HUES64 (cell line): ENCODE measurements around the gene EXOC3L2. TPM values are rescaled to one million over a fixed set of nuclear protein-coding genes. Genes with fewer than 3 reads are reported as not detected.

ENCODE experiments used
- H3K27ac ChIP-seq: 2 replicates; pipeline ENCODE4 v1.7.0; 2013; ENCODE audit warnings: low read depth, low read length, inconsistent platforms
- H3K27me3 ChIP-seq: 2 replicates; pipeline ENCODE4 v1.6.1; 2013; ENCODE audit warnings: mild to moderate bottlenecking, low read length; ENCODE audit not compliant: insufficient read depth
- H3K36me3 ChIP-seq: 2 replicates; pipeline ENCODE4 v1.6.1; 2013; ENCODE audit warnings: mild to moderate bottlenecking, low read length; ENCODE audit not compliant: insufficient read depth
- H3K4me1 ChIP-seq: 2 replicates; pipeline ENCODE4 v1.6.1; 2013; ENCODE audit warnings: mild to moderate bottlenecking, low read length, moderate library complexity; ENCODE audit not compliant: insufficient read depth
- H3K4me3 ChIP-seq: 2 replicates; pipeline ENCODE4 v1.5.1; 2013; ENCODE audit warnings: mild to moderate bottlenecking, low read length, moderate library complexity
- H3K9ac ChIP-seq: 2 replicates; pipeline ENCODE4 v1.6.1; 2013; ENCODE audit warnings: mild to moderate bottlenecking, low read depth, low read length
- H3K9me3 ChIP-seq: 2 replicates; pipeline ENCODE4 v1.6.1; 2013; ENCODE audit warnings: low read depth, low read length; ENCODE audit not compliant: insufficient read depth
- WGBS: fragments of 150-250, 120-280 bp; methylation state at CpG from one replicate; pipeline ENCODE4 v1.1.7; 2013; ENCODE audit warnings: missing lambda C conversion rate; 5-methylcytosine and 5-hydroxymethylcytosine counted together
- polyA plus RNA-seq, 2 experiments: library from polyadenylated mRNA; stranded (reverse); fragments of 50-300 nt; gene quantifications; one replicate each; pipeline ENCODE4 v1.2.3, GENCODE V29; 2013

EXOC3L2 gene
- 1.0 TPM for polyA plus RNA-seq (2013, experiment 1 of 2)
- 1.9 TPM for polyA plus RNA-seq (2013, experiment 2 of 2)

DNA sequence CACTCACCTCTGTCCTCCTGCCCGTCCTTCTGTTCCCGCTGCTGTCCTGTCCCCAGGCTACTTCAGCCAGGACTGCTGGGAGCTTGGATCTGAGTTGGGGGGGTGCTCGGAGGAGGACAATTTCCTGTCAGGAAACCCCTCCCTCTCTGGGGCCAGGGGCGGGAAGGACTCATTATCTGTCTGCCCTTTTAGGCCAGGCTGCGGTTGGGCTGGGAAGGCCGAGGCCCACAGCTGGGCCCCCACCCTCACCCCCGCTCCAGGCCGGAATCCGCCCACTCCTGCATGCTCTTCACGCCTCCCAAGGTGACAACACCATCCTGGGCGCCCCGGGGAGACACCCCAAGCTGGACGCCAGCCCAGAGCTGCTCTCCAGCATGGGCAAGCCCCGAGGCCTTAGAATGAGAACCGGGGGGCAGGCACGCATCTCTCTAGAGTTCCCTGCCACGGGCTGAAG is at the start of gene EXOC3L2:
Gene EXOC3L2, minus strand, starts transcription at position 74 of the 454 bp plus-strand sequence. CDS start 6,362 bp downstream, outside the sequence.
- no peak within 1 kb of the TSS for H3K4me3 ChIP-seq
- no peak within 1 kb of the TSS for H3K9ac ChIP-seq
- 61% methylated on average over 15 of the region's 17 CpGs for WGBS

GRCh38 chr19:45294291-45295029 is 49.3 kb upstream of the EXOC3L2 start:
- Histone ChIP-seq H3K4me3 (no peak overlapping the region), H3K36me3 (peaks cover 31% of the 10 kb centered on the region), H3K9me3 (no peaks in the 10 kb centered on the region), H3K4me1 (no peaks in the 10 kb centered on the region), H3K9ac (no peak overlapping the region), H3K27me3 (no peaks in the 10 kb centered on the region), H3K27ac (no peak overlapping the region)
- WGBS: 93% methylated on average over 12 of the region's 12 CpGs

More for the DNA sequence above, at the start of gene EXOC3L2:
- peaks cover 6% of the 10 kb centered on the region for H3K27me3 ChIP-seq
- H3K36me3 ChIP-seq: no peaks in the 10 kb centered on the region
- peaks cover 5% of the 10 kb centered on the region; the same call in 1 of the 2 replicates for H3K4me1 ChIP-seq
- no peak within 1 kb of the TSS for H3K27ac ChIP-seq
- no peaks in the 10 kb centered on the region for H3K9me3 ChIP-seq

DNA sequence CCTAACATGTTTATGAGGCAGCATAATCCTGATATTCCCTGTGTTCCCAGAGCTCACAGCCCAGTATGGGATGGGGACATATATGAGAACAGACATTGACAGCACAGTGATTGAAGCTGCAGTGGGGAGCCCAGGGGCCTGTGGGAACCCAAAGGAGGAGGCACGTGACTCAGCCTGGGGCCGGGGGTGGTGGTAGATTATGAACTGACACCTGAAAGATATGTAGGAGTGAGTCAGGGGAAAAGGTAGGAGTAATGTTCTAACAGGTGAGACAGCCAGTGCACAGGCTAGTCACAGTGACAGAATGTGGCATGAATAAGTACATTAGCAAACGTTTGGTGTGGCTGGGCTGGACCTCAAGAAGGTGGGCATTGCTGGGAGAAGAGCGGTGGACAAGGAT is 48.5 kb upstream of the EXOC3L2 start:
- H3K27ac ChIP-seq: no peak overlapping the region
- H3K9ac ChIP-seq: no peak overlapping the region

DNA sequence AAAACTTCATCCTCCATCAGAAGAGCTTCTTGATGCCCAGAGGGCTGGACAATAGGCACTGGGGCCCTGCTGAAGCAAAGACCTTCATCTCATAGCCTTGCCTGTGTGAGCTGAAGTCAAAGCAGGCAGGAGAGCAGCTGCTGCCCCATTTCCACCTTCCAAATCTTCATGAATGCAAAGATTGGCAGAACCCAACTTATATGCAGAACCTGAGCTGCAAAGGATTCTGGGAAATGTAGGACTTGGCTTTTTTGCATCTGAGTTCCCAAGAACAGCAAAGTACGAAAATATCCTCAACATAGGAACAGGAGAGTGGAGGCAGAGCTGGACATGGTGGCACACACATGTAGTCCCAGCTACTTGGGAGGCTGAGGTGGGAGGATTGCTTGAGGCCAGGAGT is 46.6 kb upstream of the EXOC3L2 start:
- Histone ChIP-seq H3K4me3 (no peak overlapping the region), H3K9ac (no peak overlapping the region), H3K4me1 (no peaks in the 10 kb centered on the region), H3K9me3 (no peaks in the 10 kb centered on the region), H3K27me3 (no peaks in the 10 kb centered on the region), H3K27ac (no peak overlapping the region), H3K36me3 (peaks cover 31% of the 10 kb centered on the region)
- 93% methylated on average over 1 of the region's 1 CpG for WGBS

More for the DNA sequence above, 48.5 kb upstream of the EXOC3L2 start:
- Histone ChIP-seq H3K4me1 (no peaks in the 10 kb centered on the region), H3K36me3 (peaks cover 29% of the 10 kb centered on the region), H3K27me3 (no peaks in the 10 kb centered on the region), H3K4me3 (no peak overlapping the region), H3K9me3 (no peaks in the 10 kb centered on the region)
- WGBS: 76% methylated on average over 4 of the region's 4 CpGs

DNA sequence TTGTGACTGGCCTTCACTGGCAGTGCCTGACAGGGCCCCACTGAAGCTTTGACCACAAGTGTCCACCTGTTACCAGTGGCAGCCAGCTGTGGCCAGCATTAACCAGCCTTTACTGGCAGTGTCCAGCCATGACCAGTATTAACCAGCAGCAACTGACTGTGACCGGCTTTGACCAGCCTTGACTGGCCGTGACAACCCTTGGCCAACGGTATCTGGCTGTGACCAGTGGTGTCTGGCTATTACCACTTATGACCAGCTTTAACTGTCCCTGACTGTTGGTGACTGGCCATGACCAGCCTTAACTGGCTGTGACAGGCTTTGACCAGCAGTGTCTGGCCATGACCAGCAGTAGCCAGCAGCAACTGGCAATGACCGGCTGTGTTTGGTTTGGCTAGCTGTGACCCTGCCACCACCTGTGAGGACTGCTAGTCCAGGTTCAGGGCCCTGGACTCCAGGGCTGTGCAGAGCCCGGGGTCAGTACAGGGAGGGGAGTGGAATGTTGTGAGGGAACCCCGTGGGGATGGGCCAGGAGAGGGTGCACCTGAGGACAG is 45.2 kb upstream of the EXOC3L2 start:
- Histone ChIP-seq H3K9me3 (no peaks in the 10 kb centered on the region), H3K9ac (no peak overlapping the region), H3K27ac (no peak overlapping the region), H3K36me3 (peaks cover 31% of the 10 kb centered on the region), H3K4me1 (no peaks in the 10 kb centered on the region), H3K4me3 (no peak overlapping the region), H3K27me3 (no peaks in the 10 kb centered on the region)
- 95% methylated on average over 6 of the region's 6 CpGs for WGBS

- no peaks in the 10 kb centered on the region for H3K4me1 ChIP-seq
- H3K9ac ChIP-seq: no peak overlapping the region
- WGBS: 74% methylated on average over 7 of the region's 7 CpGs
These were observed 38.3 kb upstream of the EXOC3L2 start for GRCh38 chr19:45283443-45284033.

DNA sequence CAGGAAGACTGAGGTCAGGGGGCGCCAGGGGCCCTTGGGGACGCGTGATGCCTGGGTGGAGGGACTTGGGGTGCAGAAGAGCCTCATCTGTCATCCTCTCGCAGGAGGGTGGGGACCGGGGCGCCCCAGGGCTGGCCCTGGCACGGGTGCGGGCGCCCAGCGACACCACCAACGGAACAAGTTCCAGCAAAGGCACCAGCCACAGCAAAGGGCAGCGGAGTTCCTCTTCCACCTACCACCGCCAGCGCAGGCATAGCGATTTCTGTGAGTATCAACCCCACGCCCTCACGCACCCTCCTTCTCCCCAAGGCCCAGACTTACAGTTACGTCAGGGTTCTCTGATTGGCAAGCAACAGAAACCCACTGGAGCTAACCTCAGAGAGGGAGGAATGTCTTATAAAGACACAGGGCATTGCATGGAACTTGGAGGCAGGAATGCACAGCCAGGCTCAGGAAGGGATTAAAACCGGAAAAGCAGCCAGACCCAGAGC is 35.3 kb upstream of the EXOC3L2 start:
- WGBS: 94% methylated on average over 19 of the region's 19 CpGs
- no peaks in the 10 kb centered on the region for H3K4me1 ChIP-seq
- H3K9me3 ChIP-seq: no peaks in the 10 kb centered on the region
- H3K36me3 ChIP-seq: peaks cover 61% of the 10 kb centered on the region
- H3K9ac ChIP-seq: no peak overlapping the region
- H3K27me3 ChIP-seq: no peaks in the 10 kb centered on the region
- no peak overlapping the region for H3K27ac ChIP-seq
- no peak overlapping the region for H3K4me3 ChIP-seq

More at GRCh38 chr19:45283443-45284033, 38.3 kb upstream of the EXOC3L2 start:
- Histone ChIP-seq H3K27ac (no peak overlapping the region), H3K4me3 (no peak overlapping the region), H3K27me3 (no peaks in the 10 kb centered on the region), H3K36me3 (peaks cover 58% of the 10 kb centered on the region), H3K9me3 (no peaks in the 10 kb centered on the region)

DNA sequence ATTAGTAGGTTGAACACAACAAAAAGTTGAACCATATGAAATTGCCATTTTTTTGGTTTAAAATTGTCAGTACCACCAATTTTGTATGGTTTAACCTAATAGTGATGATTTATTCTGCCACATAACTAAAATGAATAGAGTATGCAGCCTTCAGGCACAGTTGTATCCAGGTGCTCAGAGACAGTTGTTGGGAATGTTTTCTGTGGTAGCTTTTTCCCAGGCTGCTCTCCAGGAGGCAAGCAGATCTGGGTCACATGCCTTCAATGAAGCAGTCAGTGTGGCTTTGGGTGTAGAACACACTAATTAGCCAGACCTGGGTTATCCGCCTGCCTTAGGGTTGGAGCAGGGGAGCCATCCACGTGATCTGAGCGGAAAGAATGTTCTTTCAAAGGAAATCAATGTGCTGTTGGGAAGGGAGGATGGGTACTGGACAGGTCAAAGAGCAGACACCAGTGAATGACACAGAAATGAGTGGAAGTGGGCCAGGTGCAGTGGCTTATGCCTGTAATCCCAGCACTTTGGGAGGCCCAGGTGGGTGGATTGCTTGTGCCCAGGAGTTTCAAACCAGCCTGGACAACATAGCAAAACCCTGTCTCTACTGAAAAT is 34.5 kb upstream of the EXOC3L2 start:
- Histone ChIP-seq H3K4me1 (no peaks in the 10 kb centered on the region), H3K27me3 (no peaks in the 10 kb centered on the region), H3K4me3 (no peak overlapping the region), H3K27ac (no peak overlapping the region), H3K9ac (no peak overlapping the region), H3K36me3 (peaks cover 60% of the 10 kb centered on the region), H3K9me3 (no peaks in the 10 kb centered on the region)
- 93% methylated on average over 3 of the region's 3 CpGs for WGBS

DNA sequence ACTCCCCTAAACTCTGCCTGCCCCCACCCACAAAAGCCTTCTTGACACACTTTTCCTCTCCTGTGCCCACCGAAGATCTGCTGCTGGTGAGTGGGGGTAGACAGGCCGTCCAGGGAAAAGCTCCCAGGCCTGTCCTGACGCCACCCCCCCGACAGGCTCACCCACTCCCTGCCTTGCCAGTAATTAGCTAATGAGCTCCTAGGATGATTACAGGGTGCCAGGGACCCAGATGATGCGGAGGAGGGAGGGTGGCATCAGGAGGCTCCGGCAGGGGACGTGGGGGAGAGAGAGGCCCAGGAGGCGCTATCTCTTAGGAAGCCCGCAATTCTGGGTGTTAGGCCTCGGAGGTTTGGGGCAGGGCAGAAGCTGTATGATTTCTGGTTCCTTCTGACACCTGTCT is 32.9 kb upstream of the EXOC3L2 start:
- WGBS: 92% methylated on average over 10 of the region's 10 CpGs
- Histone ChIP-seq H3K4me1 (no peaks in the 10 kb centered on the region), H3K36me3 (peaks cover 61% of the 10 kb centered on the region)

DNA sequence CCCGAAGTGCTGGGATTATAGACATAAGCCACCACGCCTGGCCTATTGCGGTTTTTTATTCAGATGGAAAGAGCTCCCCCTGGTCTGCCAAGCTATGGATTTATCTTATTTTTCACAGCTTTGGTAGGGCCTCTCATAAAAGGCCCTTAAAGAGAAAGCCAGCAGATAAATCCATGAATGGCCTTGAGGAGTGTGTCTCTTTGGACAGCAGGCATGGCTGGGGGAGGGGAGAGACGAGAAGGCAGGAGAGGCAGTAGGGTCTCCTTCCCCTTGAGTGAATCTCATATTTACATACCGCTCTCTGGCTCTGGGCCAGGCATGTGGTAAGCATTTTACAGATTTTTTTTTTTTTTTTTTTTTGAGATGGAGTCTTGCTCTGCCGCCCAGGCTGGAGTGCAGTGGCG is 31.1 kb upstream of the EXOC3L2 start:
- Histone ChIP-seq H3K4me1 (no peaks in the 10 kb centered on the region), H3K36me3 (peaks cover 63% of the 10 kb centered on the region), H3K27me3 (no peaks in the 10 kb centered on the region), H3K4me3 (no peak overlapping the region), H3K9ac (no peak overlapping the region), H3K9me3 (no peaks in the 10 kb centered on the region), H3K27ac (no peak overlapping the region)
- WGBS: 89% methylated on average over 6 of the region's 7 CpGs

More for the DNA sequence above, 32.9 kb upstream of the EXOC3L2 start:
- Histone ChIP-seq H3K9me3 (no peaks in the 10 kb centered on the region), H3K27ac (no peak overlapping the region), H3K27me3 (no peaks in the 10 kb centered on the region), H3K4me3 (no peak overlapping the region), H3K9ac (no peak overlapping the region)
